GM19238 (cell line): ENCODE results near the gene PLA2G7.
"Not testable (repeated sequence)": the region's sequence is repeated elsewhere in the genome, so short reads cannot be mapped to it uniquely, and the experiment has no call there.

Experiments
- DNase-seq: peaks from one replicate; pipeline ENCODE4 v3.0.0; 2011; ENCODE audit warnings: low spot score; ENCODE audit not compliant: insufficient read length

Gene PLA2G7

DNA sequence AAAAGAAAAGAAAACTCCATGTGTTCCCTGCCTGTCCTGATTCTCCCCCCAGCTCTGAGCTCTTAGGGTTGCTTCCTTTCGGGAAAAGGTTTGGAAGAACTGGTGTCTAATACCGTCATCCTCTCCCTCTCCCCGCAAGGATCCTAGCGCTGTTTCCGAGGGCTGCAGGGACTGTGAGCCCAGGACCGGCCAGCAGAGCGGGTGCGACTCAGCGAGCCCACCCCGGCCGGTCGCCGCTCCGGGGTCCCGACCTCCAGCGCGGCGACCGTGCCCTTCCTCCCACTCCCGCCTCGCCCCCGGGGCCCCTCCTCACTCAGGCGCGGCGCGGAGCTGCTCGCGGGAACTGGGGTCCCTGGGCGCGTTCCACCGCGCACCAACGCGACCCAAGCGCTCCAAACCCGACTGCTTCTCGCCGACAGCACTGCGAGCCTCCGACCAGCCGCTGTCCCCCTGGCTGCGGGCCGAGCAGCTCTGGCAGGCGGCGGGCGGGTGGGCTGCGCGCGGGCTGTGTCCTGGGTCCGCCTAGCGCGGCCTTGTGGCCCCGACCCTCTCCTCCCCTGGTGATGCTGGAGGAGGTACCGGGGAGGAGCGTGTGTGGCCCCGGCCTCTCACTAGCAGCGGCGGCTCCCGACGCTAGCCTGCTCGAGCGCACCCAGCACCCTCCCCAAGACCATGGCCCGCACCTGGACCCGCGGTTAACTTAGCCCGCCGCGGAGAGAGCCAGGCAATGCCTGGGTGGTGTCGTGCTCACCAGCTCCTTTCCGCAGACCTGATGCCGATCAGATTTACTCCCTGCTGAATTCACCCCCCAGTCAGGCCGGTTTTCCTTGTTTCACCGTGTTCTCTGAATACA is at the start of gene PLA2G7:
Gene PLA2G7 (minus strand): TSS at position 509 of the 853 bp plus-strand sequence. CDS start 12,484 bp downstream, outside the sequence.
- no peak for DNase-seq

DNA sequence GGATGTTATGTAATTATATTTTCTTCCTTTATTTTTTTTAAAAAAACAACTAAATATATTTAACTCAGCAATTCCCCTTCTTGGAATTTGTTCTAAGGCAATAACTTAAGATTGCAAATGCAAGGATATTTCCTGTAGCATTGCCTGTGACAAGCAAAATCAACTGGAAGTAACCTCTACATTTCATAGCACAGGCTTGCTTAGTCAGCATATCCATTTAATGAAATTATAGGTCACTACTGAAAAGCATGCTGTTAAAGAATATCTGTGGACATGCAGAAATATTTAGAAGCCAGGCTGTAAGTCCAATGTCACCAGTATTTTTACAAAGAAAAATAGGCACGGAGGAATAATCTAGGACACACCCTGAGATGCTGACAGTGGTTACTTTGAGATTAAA is 49.4 kb upstream of the PLA2G7 start:
- no peak for DNase-seq

DNA sequence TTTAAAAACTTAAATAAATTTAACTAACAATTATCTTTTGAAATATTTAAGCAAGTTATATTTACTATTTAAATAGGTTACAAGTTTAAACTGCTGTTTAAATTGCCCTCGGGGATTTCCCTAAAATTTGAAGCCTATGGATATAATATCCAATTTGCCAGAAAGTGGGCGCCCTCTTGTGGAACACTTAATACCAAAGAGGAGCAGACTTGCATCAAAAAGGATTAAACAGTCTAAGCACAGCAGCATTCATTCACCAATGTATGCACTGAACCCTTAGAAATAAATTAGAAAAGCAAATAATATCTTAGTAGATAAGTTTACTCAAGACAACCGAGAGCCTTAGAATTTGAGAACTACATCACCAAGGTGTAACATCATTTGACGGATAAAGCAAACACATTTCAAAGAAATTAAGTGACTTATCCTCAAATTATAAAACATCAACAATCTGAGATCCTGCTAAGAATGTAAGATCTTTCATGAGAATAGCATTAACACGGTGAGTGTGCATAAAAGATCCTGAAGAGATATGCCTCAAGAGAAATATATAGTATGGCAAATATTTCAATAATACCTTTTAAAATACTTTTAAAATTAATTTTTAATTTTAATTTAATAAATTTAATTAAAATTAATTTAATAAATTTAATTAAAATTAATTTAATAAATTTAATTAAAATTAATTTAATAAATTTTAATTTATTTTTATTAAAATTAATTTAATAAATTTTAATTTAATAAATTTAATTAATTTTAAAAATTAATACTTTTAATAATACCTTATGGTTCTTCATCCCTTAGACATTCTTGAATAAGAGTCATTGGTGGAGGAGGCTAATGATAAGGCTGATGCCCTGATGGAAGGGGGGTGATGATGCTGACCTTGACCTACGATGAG is 46.6 kb upstream of the PLA2G7 start:
- DNase-seq, result no peak

DNA sequence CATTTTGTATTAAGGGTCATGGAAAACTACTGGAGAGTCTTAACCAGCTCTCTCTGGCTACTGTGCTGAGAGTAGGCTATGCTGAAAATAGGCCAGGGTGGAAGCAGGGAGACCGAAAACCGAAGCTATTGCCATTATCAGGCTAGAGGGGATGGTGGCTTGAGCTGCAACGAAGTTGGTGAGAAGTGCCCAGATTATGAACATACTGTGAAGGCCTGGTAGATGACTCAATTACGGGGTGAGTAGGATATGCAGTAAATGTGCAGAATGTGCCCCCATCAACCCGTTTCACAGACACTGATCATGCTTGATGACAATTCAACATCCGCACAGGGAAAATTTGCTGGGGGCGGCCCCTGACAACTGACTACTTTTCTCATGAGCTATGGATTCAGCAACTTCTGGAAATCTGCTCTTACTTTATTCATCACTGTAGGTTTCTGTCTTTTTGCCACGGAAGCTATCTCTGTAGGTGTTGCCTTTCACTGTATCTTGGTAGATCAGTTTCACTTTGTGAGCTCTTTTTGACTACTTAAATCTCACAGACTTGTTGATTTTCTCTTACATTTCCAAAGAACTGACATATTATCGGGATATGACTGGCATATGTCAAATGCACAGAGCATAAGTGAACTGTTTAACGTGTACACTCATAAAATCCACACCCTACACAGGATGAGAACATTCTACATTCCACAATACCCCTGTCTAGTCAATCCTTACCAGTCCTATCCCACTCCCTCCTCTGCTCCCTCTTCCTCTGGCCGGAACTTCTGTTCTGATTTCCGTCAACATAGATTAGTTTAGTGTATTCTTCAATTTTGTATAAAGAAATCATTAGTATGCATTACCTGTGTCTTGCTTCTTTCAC is 42.5 kb upstream of the PLA2G7 start:
- no peak for DNase-seq

GRCh38 chr6:46776070-46776712 is 41.0 kb upstream of the PLA2G7 start:
- no peak for DNase-seq

- not testable (repeated sequence) for DNase-seq
Measured at GRCh38 chr6:46774736-46775135, 39.6 kb upstream of the PLA2G7 start.

GRCh38 chr6:46773201-46773855 is 38.2 kb upstream of the PLA2G7 start:
- no peak for DNase-seq

DNA sequence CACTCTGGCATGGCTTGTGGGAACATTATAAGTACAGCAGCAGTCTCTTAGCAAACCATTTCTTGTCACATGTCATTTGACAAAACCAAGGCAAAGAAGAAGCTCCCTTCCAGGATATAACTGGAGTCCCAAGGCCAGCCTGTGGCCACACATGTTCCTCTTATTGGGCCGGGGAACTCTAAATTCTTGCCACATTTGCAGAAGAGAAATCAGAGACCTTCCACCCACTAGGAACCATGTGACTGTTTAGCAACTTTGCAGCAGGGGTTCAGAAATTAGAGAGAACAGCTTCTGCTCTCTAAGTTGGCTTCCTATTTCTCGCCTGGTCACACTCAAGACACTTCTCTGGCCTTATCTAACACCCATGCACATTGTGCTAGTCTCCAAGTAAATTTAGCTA is 37.6 kb upstream of the PLA2G7 start:
- no peak for DNase-seq

DNA sequence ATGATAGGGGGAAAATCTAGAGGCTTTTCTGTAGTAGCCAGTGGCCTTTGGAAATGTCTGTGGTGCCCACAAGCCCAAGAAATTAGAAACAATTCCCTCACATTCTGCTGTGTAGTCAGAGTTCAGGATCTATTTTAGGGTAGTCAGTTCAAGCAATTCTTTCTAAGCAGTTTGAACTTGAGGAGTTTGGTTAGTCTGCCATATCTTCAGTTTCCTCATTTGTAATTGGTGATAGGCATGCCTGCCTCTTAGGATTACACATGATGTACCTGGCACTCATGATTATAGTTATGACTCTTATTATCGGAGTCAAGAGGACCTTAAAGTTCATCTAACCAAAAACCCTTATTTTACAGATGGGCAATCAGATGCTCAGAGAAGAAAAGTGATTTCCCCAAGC is 36.8 kb upstream of the PLA2G7 start:
- no peak for DNase-seq

DNA sequence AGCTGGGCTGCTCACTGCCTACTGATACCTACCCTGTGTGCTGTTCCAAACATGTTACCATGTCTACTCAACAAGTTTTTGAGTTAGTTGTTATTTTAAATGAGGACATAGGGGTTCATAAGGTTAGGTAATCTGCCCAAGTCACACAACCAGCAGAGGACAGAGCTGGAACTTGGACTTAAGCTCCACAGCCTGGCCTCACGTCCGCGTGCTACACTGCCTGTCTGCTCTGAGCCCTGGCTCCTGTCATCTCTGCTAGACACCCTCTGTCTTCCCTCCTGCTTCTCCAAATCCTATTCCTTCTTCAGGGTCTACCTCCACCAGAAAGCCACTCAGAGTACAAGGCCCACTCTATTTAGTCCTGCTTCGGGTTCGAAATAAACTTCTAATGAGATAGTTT is 29.8 kb upstream of the PLA2G7 start:
- no peak for DNase-seq

DNA sequence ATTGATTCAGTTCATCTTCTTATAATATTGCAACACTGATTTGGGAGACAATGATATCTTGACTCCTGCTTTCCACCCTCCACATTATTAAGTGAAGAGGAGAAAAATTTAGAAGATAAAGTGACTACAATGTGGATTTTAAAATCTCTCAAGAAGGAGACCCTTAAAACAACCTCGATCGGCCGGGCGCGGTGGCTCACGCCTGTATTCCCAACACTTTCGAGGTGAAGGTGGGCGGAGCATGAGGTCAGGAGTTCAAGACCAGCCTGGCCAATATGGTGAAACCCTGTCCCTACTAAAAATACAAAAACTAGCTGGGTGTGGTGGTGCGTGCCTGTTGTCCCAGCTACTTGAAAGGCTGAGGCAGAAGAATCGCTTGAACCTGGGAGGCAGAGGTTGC is 29.1 kb upstream of the PLA2G7 start:
- DNase-seq, result not testable (repeated sequence)

DNA sequence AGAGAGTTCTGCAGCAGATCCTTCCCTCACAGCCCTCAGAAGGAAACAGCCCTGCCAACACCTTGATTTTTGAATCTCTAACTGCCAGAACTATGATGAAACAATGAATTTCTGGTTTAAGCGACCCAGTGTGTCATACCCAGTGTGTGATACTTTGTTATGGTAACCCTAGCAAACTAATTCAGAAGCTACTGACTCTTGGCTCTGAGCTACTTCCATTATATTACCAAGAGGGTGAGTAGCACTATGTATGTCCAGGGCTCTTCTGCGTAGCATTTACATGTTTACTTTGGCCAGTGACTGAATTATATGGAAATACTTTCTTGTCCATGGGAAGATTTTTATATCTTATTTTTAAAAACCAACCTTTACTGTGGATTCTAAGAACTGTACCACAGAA is 28.3 kb upstream of the PLA2G7 start:
- no peak for DNase-seq

DNA sequence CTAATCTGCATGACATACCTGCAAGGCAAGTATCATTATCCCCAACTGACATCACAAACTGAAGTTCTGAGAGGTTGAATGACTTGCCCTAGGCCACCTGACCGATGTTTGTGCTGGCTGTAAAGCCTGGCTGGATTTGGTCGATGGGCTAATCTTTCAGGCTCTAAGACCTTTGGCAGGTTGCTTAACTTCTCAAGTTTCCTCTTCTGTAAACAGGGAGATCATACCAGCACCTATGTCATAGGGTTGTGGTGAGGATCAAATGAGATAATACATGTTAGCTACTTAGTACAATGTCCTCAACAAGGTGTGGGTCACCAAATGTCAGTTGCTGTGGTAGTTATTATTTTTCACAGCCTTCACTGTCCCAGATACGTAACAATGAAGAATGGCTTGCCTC is 25.8 kb upstream of the PLA2G7 start:
- DNase-seq, result no peak

DNA sequence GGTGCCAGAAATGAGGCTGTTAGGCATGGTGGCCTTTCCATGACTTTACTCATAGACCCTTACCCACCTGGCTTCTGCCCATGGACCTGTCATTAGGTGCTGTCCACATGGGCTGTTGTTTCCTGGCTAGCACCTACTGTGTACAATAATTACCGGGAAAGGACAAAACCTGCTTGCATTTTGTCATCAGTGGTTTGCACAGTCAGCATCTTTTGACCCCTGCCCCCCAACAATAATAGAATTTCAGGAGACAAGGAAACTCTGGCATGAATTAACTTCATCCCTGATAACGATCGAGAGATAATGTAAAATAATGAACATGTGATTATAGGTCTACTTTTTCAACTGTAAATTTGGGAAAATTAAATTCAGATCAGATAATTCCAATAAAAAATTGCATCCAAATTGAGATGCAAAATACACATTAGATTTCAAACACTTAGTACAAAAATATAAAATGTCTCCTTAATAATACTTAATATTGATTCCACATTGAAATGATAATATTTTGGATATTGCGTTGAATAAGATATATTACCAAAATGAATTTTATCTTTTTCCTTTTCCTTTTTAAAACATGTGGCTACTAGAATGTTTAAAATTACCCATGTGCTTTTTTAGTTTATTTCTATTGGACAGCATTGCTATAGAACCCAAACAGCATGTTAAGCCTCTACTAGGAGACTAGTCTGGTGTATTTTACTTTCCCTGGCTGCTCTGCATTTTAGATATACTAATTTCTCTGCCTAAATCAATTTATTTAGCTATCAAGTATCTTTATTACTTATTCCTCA is 24.0 kb upstream of the PLA2G7 start:
- DNase-seq, result no peak

GRCh38 chr6:46757214-46757596 is 22.0 kb upstream of the PLA2G7 start:
- DNase-seq, result no peak

DNA sequence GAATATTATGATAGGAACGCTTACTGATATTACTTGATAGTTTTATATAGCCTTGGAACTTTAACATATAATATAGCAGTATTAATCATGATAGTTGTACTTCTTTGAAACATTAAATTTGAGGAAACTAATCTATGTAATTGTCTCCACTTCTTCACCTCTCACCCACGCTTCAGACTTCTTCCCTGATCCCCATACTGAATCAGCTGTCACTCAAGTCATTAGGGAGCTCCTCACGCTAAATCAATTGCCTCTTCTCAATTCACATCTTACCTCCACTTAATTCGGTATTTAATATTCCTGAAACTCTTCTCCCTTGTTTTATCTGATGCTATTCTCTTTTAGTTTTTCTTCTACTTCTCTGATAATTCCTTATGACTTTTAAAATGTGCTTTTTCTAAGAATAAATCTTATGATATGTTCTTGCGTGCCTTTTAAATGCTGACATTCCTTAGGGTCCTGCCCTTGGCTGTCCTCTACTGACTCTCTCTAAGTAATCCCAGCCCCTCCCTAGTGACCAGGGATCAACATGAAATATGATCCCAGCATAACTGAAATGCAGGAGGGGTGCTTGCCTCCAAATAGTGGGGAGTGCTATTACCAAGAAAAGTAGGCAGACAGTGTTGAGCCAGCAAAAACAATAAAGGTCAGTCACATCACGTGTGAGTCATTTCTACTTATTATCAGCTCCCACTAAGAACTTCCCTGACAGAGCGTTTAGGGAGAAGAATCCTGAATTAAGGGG is 21.5 kb upstream of the PLA2G7 start:
- DNase-seq, result no peak

- DNase-seq, result no peak
Measured at GRCh38 chr6:46755865-46756264, 20.7 kb upstream of the PLA2G7 start.

DNA sequence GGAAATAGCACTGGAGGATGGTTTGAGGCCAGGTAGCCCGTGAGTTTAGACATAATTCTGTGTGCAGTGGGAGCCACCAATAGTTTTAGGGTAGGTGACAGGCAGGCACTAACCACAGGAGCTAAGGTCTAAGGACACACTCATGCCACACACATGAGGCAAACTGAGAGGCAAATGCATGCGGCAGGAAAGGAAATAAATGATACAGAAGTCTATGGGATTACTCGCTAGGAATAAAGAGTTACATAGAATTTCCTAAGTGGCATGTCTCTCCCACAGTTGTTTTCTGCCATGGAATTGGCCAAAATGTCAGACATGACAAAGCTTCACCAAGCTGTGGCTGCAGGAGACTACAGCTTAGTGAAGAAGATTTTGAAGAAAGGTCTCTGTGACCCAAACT is 16.5 kb upstream of the PLA2G7 start:
- no peak for DNase-seq

DNA sequence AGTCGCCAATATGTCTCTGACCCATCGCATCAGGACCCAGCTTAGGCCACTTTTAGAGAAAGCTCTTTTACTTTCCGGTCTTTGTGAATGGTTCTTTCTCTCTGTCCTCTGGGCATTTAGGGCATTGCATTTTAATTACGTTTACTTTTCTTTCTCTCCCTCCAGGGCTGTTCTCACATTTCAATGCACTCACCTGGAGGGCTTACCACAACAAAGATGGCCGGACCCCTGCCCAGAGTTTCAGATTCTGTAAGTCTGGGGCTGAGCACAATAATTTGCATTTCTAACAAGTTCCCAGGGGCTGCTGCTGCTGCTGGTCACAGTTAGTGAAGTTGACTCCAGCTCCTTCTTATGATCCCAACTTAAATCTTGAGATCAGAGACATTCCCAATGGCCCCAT is 14.6 kb upstream of the PLA2G7 start:
- DNase-seq, result no peak
